Muscle layer of duodenum (tissue), 2 donors: ENCODE measurements around the gene KNOP1.
"Not testable (repeated sequence)": the region's sequence is repeated elsewhere in the genome, so short reads cannot be mapped to it uniquely, and the experiment has no call there.

Experiments used
- H3K27ac ChIP-seq: one replicate; pipeline ENCODE4 v1.7.0; 2013; ENCODE audit warnings: mild to moderate bottlenecking, low read length
- H3K27me3 ChIP-seq: one replicate; pipeline ENCODE4 v1.7.0; 2013; ENCODE audit warnings: low read depth, mild to moderate bottlenecking, control low read depth, low read length
- H3K36me3 ChIP-seq, 2 donors: one replicate each; pipeline ENCODE4 v1.7.0; 2013; ENCODE audit warnings: low read length in 2 of 2, control low read depth in 1 of 2, mild to moderate bottlenecking in 1 of 2; ENCODE audit not compliant: insufficient read depth in 2 of 2, control insufficient read depth in 1 of 2
- H3K4me1 ChIP-seq, 2 donors: one replicate each; pipeline ENCODE4 v1.7.0; 2013; ENCODE audit warnings: low read length in 2 of 2, mild to moderate bottlenecking in 2 of 2, control low read depth in 1 of 2, moderate library complexity in 1 of 2; ENCODE audit not compliant: insufficient read depth in 2 of 2, control insufficient read depth in 1 of 2
- H3K4me3 ChIP-seq, 2 donors: one replicate each; pipeline ENCODE4 v1.7.0; 2013; ENCODE audit warnings: low read length in 2 of 2, low read depth in 1 of 2, mild to moderate bottlenecking in 1 of 2
- H3K9me3 ChIP-seq, 2 donors: one replicate each; pipeline ENCODE4 v1.7.0; 2013; ENCODE audit warnings: low read length in 2 of 2, control low read depth in 1 of 2, mild to moderate bottlenecking in 1 of 2; ENCODE audit not compliant: control insufficient read depth in 1 of 2
- donor health status: healthy.

The KNOP1 gene

GRCh38 chr16:19735074-19735867 lies 17.2 kb upstream of the KNOP1 start:
- Histone ChIP-seq H3K9me3 (no peaks in the 10 kb centered on the region), H3K4me1 (no peaks in the 10 kb centered on the region), H3K27ac (no peak overlapping the region), H3K27me3 (no peaks in the 10 kb centered on the region), H3K36me3 (peaks cover 0 to 21% of the 10 kb centered on the region in 2 donors), H3K4me3 (no peak overlapping the region)

- Histone ChIP-seq H3K4me3 (no peak overlapping the region), H3K4me1 (no peaks in the 10 kb centered on the region), H3K27me3 (no peaks in the 10 kb centered on the region), H3K9me3 (no peaks in the 10 kb centered on the region), H3K27ac (no peak overlapping the region), H3K36me3 (peaks cover 0 to 13% of the 10 kb centered on the region in 2 donors)
Observed at GRCh38 chr16:19733551-19733950, 15.5 kb upstream of the KNOP1 start.

- Histone ChIP-seq H3K27ac (no peak overlapping the region), H3K27me3 (no peaks in the 10 kb centered on the region), H3K4me3 (no peak overlapping the region), H3K36me3 (peaks cover 0 to 6% of the 10 kb centered on the region in 2 donors), H3K4me1 (no peaks in the 10 kb centered on the region), H3K9me3 (no peaks in the 10 kb centered on the region)
Observed at GRCh38 chr16:19728636-19728965, 10.6 kb upstream of the KNOP1 start.

- no peak overlapping the region for H3K4me3 ChIP-seq
- H3K4me1 ChIP-seq: peaks cover 4 to 10% of the 10 kb centered on the region in 2 donors
- H3K36me3 ChIP-seq: no peaks in the 10 kb centered on the region
- no peaks in the 10 kb centered on the region for H3K9me3 ChIP-seq
- H3K27ac ChIP-seq: no peak overlapping the region
- H3K27me3 ChIP-seq: no peaks in the 10 kb centered on the region
Observed at GRCh38 chr16:19722981-19723380, 5.0 kb upstream of the KNOP1 start.

- no peak overlapping the region for H3K4me3 ChIP-seq
- no peaks in the 10 kb centered on the region for H3K9me3 ChIP-seq
- no peaks in the 10 kb centered on the region for H3K36me3 ChIP-seq
- H3K27ac ChIP-seq: no peak overlapping the region
- peaks cover 4 to 10% of the 10 kb centered on the region in 2 donors for H3K4me1 ChIP-seq
- H3K27me3 ChIP-seq: no peaks in the 10 kb centered on the region
Observed at GRCh38 chr16:19722269-19722952, 4.4 kb upstream of the KNOP1 start.

- Histone ChIP-seq H3K27me3 (no peaks in the 10 kb centered on the region), H3K4me3 (peak overlapping the region; percentile 94 to 100), H3K9me3 (no peaks in the 10 kb centered on the region), H3K4me1 (peaks cover 4 to 24% of the 10 kb centered on the region in 2 donors), H3K27ac (no peak overlapping the region), H3K36me3 (peaks cover 9% of the 10 kb centered on the region in 2 donors)
Observed at GRCh38 chr16:19718624-19718965, 568 bp upstream of the KNOP1 start.

GRCh38 chr16:19717314-19717713 lies 713 bp downstream of the KNOP1 start:
- Histone ChIP-seq H3K4me3 (peak overlapping the region; percentile 94 to 100), H3K27me3 (no peaks in the 10 kb centered on the region), H3K36me3 (peaks cover 9% of the 10 kb centered on the region in 2 donors), H3K4me1 (peaks cover 4 to 24% of the 10 kb centered on the region in 2 donors), H3K9me3 (no peaks in the 10 kb centered on the region), H3K27ac (peak overlapping the region; percentile 84)

- H3K4me3 ChIP-seq: peak overlapping the region; percentile 94 to 100
- not testable (repeated sequence) for H3K27ac ChIP-seq, H3K36me3 ChIP-seq
Observed at GRCh38 chr16:19716728-19717127, 1.3 kb downstream of the KNOP1 start.

GRCh38 chr16:19716183-19716582 lies 1.8 kb downstream of the KNOP1 start:
- Histone ChIP-seq H3K4me1 (peaks cover 4 to 24% of the 10 kb centered on the region in 2 donors), H3K9me3 (no peaks in the 10 kb centered on the region), H3K4me3 (peak overlapping the region in 1 of 2 donors; percentile 19), H3K27me3 (no peaks in the 10 kb centered on the region), H3K36me3 (peaks cover 9 to 10% of the 10 kb centered on the region in 2 donors), H3K27ac (no peak overlapping the region)

More at GRCh38 chr16:19716728-19717127, 1.3 kb downstream of the KNOP1 start:
- not testable (repeated sequence) for H3K27me3 ChIP-seq, H3K9me3 ChIP-seq
- peaks cover 4 to 24% of the 10 kb centered on the region in 2 donors for H3K4me1 ChIP-seq

- no peak overlapping the region for H3K4me3 ChIP-seq
- H3K9me3 ChIP-seq: no peaks in the 10 kb centered on the region
- H3K27me3 ChIP-seq: no peaks in the 10 kb centered on the region
- H3K27ac ChIP-seq: no peak overlapping the region
- peaks cover 4 to 24% of the 10 kb centered on the region in 2 donors for H3K4me1 ChIP-seq
- H3K36me3 ChIP-seq: peaks cover 9 to 16% of the 10 kb centered on the region in 2 donors
Observed at GRCh38 chr16:19715566-19715965, 2.5 kb downstream of the KNOP1 start.

- Histone ChIP-seq H3K4me3 (no peak overlapping the region), H3K4me1 (peaks cover 0 to 15% of the 10 kb centered on the region in 2 donors), H3K9me3 (no peaks in the 10 kb centered on the region), H3K36me3 (peaks cover 17 to 35% of the 10 kb centered on the region in 2 donors), H3K27me3 (no peaks in the 10 kb centered on the region), H3K27ac (no peak overlapping the region)
Observed at GRCh38 chr16:19713697-19714096, 4.3 kb downstream of the KNOP1 start.
